Raji (cell line): ENCODE data around the gene CCDC148.

Experiments
- POLR2A ChIP-seq: IDR thresholded peaks from 2 replicates; pipeline ENCODE4 v1.6.1; 2011; ENCODE audit warnings: low read depth, low read length, control low read depth; ENCODE audit not compliant: insufficient read depth

The CCDC148 gene

DNA sequence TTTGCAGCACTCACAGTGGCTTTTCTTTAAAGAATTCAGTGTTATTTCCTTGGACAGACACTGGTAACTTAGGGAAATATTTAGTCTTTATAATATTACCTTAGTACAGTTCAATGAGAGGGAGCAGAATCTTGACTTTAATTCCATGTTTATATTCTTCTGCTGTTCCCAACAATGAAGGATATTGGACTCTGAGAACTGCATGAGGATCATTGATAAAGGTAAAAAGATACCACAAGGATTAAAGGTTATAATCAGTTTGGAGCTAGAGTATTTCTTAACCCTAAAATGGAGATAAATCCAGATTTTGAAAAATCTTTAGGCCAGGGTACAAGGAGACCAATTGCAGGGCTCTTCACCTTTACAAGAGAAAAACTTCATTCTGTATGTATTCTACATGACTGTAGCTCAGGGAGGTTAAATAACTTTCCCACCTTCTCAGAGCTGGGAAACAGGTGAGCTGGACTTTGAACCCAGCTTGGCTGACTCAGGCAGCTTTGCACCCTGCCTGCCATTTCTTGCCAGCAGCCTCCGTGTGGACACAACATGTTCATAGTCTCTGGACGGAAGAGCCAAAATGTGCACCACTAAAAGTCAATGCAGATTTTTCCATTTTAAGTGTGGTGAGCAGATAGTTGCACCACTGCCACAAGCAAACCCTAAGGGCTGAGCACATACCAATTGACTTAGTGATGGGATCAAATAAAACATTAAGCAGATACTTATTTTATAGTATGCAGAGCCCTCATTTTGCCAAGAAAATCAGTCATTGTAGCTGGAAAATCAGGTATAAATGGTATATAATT lies 328.2 kb downstream of the CCDC148 start:
- no peak for TF ChIP-seq POLR2A

DNA sequence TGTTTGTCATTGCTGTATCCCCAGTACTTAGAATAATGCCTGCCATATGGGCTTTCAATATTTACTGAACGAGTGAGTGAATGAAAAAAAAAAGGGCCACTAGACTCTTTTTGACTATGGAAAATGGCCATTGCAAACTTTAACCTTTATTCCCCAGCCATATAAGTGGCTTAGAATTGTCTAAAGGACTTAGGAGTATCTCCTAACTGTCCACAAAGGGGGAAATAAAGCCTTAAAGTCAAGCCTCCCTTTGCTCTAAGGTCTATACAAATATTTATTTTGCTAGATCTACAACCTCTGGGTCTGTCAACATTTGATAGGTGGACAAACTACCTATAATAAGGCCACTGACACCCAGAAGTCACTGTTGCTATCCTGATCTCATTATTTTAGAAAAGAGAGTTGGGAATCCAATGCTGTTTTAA lies 329.2 kb downstream of the CCDC148 start:
- TF ChIP-seq POLR2A = no peak

- TF ChIP-seq POLR2A = no peak
Measured at GRCh38 chr2:158125756-158126498, 330.6 kb downstream of the CCDC148 start.

DNA sequence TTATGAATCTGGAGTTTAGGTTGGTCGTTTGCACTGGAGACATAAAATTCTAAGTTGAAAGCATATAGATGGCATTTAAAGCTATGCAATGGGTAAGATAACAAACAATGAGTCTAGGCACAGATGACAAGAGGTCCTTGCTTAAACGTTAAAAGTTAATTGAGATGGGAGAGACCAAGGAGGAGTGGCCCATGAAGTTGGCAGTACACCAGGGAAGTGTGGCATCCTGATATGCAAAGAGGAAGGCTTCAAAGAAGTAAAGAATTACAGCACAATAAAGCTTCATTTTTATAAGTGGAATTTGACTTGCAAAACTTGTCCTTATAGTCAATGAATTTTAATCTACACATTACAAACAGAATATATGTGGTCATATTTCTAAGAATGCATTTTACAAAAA lies 331.7 kb downstream of the CCDC148 start:
- TF ChIP-seq POLR2A = no peak
